HT1080 (cell line): ENCODE data around the gene TST. TPM values are rescaled to one million over a fixed set of nuclear protein-coding genes. Genes with fewer than 3 reads are reported as not detected.

Source experiments
- DNase-seq: peaks from one replicate; pipeline ENCODE4 v3.0.0-alpha.2; 2015; ENCODE audit warnings: low read depth
- total RNA-seq: library from RNA; depleted of rRNA; stranded (reverse); fragments of >200 nt; shearing (Covaris generic); gene quantifications from 2 replicates; pipeline ENCODE4 v1.2.3, GENCODE V29; 2014

Gene TST
- total RNA-seq, 1 experiment from 2014 or later: 15.9 TPM

DNA sequence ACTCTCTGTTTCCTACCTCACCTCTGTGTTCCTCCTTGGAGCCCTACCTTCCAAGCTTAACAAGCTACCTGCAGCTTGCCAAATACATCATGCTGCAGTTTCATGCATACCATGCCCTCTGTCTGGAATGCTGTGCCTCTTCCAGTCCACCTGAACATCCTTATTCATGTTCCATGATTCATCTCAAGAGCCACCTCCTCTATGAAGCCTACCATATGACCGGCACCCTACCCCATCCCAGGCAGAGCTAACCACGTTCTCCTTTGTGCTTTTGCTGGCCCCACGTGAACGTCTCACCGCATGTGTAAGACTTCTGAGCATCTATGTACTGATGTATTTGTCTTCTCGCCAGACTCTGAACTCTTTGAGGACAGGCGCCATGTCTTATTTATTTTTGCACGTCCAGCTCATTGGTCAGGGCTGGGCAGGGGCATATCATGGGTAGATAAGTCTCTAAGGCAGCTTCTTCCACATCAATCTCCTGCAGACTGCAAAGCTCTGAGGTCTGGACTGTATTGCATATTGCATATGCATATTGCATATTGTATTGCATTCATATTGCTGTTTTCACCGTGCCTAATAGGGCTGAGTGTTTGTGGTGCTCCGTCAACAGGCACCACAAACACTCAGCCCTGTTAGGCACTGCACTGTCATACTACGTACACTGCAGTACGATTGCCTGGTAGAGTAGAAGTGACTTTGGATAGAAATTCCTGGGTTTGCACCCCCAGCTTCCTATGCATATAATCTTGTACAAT, 31.0 kb downstream of the TST start:
- DNase-seq: no peak

DNA sequence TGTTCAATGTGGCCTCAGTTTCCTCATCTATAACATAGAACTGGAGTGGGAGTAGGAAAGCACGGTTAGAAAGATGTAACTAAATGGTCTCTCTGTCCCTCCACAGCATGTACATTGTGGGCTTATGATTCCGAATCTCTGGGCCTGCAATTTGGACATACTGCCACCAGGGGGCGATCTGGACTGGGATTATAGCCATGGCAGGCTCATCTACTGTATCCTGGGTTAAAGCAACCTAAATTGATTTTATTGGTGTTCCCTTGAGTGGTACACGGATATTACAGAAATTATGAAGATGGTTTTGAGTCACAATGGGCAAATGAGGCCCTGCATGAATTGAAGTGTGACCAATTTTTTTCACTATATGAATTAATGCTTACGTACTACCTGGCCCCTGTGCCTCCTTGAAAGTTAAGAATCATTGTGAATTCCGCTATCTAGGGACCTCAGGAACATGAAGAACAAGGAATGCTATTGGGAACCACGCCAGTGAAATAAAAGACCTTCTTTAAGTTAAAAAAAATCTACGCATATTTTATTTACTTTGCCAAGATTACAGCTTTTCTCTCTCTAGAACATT, 32.9 kb downstream of the TST start:
- peak; percentile 24 for DNase-seq

DNA sequence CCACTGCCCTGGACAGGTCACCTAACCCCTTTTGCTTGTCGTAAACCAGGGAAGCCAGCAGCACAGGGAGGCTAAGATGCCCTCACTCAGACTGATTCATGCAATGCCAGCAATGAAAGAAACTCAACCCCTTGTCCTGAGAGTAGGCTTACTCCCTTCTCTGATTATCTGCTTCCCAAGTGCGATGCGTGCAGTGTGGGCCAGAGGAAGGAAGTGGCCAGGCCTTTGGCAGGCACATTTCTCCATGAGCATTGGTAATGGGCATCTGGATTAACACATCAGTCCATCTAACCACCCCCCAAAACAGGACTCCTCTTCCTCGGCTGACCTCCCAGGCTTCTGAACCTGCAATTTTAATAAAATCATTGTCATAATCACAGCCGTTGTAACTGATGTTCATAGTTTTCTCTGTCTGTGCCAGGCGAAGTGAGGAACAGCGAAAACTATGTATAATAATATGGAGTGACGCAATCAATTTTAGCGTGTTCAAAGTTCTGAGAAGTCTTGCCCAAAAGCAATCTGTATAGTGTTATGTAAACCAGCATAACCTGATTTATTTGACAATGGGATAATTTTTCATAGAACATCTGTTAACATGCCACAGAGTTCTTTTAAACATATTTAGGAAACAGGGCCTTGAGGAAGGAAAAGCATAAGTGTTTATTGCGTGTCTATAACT, 33.9 kb downstream of the TST start:
- no peak for DNase-seq

DNA sequence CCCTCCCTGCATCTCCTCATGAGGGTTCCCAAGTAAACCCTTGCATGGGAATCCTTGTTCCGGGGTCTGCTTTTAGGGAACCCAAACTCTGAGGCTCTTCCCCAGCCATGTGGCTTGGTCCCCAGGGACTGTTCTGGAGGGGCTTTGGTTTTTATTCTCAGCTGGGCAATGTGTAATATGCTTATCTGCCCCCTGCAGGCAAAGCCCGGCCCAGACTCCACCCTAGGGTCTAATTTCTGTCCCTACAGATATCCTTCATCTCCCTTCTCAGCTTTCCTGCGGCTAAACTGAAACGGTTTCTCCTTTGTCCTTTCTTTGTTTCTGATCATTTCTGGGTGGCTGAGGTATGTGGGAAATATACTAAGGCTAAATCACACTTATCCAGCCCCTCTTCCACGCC, 37.1 kb downstream of the TST start:
- no peak for DNase-seq

DNA sequence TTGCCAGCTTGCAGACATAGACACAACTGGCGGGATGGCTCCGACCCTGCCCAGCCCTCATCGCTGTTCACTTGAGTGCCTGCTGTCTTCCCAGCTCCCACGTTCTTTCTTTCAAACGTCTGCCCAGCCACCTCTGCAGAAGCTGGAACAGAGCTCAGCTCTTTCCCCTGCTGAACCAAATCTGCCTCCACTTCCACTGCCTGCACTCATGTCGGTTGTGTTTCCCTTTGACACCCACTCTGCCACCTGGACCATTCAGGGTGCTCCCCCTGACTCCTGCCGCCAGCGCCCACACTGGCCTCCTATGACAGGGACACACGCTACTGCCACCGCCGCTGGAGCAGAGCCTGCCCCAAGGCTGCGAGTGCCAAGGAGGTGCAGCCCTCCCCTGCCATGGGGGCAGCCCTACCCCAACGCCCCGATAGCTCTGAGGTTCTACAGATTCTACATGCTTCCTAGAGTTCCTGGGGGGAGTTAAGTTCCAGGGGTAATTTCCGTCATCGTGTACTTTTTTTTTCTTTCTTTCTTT, 37.9 kb downstream of the TST start:
- DNase-seq: no peak

DNA sequence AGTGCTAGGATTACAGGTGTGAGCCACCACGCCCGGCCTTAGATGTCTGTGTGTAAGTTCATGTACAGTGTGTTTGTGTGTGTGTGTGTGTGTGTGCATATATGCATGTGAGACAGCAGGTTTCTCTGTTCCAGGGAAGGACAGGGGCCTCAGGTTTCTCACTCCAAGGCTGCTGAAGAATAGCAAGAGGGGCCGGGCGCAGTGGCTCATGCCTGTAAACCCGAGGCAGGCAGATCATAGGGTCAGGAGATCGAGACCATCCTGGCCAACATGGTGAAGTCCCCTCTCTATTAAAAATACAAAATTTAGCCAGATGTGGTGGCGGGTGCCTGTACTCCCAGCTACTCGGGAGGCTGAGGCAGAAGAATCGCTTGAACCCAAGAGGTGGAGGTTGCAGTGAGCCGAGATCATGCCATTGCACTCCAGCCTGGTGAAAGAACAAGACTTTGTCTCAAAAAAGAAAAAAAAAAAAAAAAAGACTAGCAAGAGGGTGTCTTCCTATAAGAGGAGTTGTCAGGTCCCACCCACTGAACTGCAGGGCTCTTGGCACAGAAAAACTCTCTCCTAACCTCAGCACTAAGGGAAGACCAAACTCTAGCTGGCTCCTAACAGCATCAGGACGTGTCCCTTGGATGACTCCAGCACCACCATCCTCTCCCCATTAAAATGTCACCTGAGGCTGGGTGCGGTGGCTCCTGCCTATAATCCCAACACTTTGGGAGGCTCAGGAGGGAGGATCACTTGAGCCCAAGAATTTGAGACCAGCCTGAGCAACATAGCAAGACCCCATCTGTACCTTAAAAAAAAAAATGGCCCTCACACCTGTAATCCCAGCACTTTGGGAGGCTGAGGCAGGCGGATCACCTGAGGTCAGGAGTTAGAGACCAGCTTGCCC, 40.0 kb downstream of the TST start:
- DNase-seq: no peak

DNA sequence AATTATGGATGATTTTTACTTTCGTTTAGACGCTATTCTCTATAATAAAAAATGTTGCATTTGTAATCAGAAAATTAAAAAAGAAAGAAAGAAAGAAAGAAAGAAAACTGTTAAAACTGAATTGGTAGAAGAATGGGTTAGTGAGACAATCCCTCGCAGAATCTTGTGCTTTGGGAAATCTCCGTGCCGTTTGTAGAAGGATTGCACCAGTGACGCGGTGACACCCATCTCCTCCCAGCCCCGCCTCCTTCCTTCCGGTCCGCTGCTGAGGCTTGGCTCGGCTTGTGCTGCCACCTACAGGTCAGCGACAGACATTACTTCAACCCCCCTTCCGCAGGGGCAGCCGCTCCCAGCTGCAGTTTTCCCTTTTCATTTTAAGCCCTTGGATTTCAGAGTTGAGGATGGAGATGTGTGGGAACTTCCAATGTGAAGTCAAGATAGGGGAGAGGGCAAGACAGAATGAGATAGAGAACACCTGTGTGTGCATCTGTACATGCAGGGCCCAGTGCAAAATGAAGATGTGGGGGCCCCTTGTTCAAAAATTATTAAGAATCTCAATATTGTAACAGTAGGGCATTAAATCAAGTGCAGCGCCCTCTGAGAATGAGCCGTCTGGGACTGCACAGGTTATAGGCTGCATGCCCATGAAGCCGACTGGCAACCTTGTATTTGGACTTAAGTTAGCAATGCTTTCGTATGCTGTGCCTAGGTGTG, 41.1 kb downstream of the TST start:
- DNase-seq: peak; percentile 69

DNA sequence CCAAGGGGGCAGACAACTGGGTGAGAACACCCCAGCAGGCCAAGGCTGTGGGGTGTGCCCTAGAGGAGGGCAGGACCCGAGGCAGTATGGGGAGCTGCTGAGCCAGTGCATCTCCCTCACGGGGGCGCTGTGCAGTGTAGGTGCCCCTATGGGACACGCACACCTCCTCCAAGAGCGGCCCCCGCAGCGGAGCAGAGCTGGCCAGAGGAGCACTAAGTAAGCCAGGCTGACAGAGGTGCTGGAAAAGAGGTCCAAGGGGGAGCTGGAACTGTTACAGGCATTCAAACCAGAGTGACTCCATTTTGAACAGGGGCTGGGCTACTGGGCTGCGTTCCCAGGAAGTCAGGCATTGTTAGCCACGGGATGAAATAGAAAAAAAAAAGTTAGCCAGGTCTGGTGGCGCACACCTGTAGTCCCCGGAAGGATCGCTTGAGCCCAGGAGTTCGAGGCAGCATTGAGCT, 41.8 kb downstream of the TST start:
- DNase-seq: no peak

DNA sequence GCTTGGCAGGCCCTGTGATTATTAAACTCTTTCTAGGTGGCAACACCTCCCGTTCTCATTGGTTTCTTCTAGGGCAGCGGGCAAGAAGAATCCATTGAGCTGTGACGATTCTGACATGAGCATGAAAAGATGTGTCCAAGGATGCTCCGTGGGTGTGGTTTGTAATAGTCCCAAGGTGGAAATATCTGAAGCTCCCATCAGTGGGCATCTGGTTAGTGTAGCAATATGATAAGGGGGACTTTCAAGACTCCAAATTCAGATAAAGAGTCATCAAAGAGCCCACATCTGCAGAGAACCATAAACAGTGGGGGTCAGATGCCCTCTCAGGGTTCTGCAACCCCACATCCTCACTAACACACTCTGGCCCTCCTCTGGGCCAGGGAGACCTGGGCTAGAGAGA, 42.6 kb downstream of the TST start:
- no peak for DNase-seq

DNA sequence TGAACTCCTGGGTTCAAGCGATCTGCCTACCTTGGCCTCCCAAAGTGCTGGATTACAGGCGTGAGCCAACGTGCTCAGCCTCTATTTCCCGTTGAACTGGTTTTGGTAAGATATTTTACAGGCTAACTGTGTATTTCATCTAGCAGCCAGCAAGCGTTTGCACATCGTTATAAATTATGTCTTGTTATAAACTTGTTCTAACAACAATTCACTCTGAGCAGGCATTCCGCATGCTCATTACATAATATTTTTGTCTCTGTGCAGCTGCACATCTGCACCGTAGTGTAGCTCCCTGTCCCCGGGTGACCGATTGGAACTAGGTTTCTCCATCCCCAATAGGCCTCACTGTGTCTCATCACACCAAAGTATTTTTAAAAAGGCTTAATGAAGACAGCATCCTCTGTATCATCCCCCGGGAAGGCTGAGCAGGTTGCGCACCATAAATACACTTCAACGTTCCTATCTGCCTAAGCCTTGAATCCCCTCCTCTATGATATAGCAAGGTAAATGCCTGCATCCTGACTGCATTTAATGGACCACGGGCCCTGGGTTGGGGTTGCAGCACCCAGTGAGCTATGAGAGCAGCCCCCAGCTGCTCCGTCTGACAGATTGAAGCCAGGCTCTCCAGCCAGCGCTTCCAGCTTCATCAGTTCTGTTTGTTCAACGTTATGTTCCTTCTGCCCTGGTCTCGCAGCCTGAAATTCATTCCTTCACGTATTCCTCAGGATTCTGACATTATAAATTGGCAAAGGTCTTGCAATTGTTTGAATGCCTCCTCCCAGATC, 47.7 kb downstream of the TST start:
- DNase-seq: no peak

DNA sequence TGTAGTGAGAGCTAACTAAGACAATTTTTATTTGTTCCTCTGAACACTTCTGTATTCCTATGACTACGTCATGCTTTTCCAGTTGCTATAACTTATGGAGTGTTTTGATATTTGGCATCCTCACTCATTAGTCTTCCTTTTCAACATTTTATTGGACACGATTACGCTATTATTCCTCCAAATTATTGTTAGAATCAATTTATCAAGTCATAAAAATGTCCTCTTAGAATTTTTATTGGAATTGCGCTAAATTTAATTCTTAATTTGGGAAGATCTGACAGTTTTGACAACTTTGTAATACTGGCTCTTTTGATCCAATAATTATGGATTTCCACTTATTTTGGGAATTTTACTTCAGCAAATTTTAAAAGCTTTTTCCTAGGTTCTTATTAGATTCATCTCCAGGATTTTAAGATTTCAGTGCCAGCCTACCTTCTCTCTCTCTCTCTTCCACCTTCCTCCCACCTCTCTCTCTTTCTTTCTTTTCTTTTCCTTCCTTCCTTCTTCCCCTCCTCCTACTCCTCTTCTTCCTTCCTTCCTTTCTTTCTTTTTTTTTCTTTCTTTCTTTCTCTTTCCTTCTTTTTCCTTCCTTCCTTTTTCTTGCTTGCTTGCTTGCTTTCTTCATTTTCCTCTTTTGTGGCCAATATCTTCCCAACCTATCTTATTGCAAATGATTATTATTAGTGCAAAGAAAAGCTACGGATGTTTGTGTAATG, 50.8 kb downstream of the TST start:
- no peak for DNase-seq

DNA sequence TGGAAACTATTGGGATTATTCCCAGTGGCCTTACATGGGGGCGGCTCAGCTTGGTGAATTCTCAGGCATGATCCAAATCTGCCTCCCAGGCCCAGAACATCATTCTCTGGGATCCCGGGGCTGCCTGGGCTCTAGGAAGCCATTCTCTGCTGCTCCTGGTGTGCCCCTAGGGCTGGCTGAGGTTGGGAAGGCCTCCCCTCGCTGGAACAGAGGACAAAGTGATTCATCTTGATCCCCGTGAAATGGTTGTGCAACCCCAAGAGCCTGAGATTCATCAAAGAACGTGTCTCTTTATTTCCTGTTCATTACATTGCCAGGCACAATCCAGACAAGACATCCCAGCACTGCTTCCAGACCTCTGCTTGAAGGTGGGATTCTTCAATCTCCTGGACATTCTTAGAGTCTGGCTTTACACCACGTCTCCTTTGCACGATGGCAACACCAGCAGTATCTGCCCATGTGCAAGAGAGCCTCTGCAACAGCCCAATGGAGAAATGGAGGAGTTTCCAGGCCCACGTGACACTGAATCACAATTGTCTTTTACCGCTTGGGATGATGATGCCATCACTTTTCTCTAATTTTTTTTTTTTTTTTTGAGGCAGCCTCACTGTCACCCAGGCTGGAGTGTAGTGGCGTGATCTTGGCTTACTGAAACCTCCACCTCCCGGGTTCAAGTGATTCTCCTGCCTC, 52.3 kb downstream of the TST start:
- peak; percentile 20 for DNase-seq

DNA sequence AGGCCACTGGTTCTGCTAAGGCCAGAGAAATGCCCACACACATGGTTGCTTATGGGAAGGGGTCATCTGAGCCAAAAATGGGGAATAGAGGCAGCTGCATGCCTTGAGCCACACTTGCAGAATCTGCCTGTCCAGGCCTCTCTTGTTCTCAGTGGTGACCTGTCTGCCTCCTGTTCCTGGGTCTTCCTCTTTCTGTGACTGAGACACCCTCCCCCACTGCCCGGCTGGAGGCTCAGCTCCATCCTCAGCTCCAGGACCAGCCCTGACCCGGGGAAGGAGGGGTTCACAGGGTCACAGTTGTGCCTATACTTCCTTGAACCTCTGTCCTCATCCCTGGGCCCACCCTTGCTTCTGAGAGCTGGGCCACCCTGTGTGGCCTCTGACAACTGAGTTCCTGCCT, 53.6 kb downstream of the TST start:
- no peak for DNase-seq

DNA sequence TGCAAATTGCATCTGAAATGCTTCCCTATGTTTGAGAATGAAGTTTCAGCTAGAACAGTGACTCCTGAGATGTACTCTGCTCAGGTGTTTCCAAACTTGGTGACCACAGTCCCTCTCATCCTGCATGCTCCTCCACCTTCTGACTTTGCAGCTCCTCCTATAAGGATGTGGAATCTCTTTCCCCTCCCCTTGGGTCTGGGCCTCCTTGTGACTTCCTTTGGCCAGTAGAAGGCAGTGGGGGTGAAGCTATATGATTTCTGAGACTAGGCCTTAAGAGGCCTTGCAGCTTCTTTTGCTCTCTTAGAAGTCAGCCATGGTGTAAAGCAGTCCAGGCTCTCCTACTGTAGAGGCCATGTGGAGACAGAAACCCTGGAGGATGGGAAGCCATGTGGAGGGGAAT, 55.1 kb downstream of the TST start:
- DNase-seq: no peak

DNA sequence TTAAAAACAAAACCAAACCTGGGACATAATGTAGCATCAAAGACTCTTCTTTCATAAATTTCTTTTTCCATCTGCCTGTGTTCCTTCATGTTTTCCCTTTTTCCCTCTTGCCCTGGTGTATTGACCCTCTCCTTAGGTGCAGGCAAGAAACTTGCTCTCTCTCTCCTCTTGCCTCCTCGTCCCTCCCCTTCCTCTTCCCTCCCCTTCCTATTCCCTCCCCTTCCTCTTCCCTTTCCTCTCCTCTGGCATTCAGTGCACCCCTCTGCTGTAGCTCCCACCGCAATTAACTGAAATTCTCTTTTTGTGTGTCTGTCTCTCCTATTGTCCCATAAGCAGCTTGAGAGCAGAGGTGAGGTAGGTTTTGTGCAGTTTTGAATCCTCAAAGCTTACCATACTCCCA, 55.9 kb downstream of the TST start:
- no peak for DNase-seq

DNA sequence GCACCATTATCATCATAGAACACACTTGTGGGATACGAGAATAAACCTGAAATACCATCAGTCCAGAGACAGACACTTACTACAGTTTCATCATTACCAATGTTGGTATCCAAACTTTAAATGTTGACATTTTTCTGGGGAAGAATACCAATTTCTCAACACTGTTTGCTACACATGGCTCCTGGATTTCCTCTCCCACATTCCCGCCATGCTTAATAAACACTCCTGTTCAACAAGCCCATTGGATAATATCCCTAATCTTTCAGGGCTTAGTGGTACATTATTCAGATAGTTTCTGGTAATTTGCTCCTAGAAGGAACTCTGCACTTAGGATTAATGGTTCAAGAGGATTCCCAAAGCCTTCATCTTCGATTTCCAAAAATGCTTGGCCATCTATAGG, 57.6 kb downstream of the TST start:
- no peak for DNase-seq
